ENCODE measurements around the gene PTPRK. TPM values are rescaled to one million over a fixed set of nuclear protein-coding genes. Genes with fewer than 3 reads are reported as not detected.

Gene PTPRK
- total RNA-seq, 4 donors from 2014 or later = 88.0 to 187 (median 136) TPM

- H3K36me3 ChIP-seq = no peaks in the 10 kb centered on the region
- 27 to 47% methylated on average over 3 to 5 of the region's 5 CpGs for WGBS, 2 donors (ENCODE audit: low coverage in 1 of 2)
- no peaks in the 10 kb centered on the region for H3K27me3 ChIP-seq
- H3K9me3 ChIP-seq = no peaks in the 10 kb centered on the region
- in situ Hi-C loops (cut with MboI; ENCODE audit: low pct_ligation_motif_present in 1 of 4, low pct_unique_long_range_greater_than_20kb in 1 of 4, low sequenced_read_pairs in 3 of 4) = loop anchor here in 1 of 4 donors (25.0 kb wide), 1 partner anchor 174 kb away; no protein-coding TSS in a partner anchor
- intact Hi-C loops (cut with DNase I; ENCODE audit: low total_unique reads) = no loop called here
- TF ChIP-seq POLR2A (IDR thresholded peaks at IDR 0.05) = no peak
- no peak for TF ChIP-seq EP300 (IDR thresholded peaks at IDR 0.05; ENCODE audit: low read depth)
- TF ChIP-seq CTCF (IDR thresholded peaks at IDR 0.05) = no peak
- no peak for TF ChIP-seq POLR2AphosphoS5 (IDR thresholded peaks at IDR 0.05)
- DNase-seq = no peak
- peak overlapping the region; percentile 12 to 53 (median 46) for H3K27ac ChIP-seq
- H3K4me1 ChIP-seq = peaks cover 12 to 90% (median 44%) of the 10 kb centered on the region in 4 donors
- no peak overlapping the region for H3K4me3 ChIP-seq
These were observed 8.9 kb downstream of the PTPRK start for GRCh38 chr6:128511506-128511905.

GRCh38 chr6:128509709-128510108 is 10.7 kb downstream of the PTPRK start:
- intact Hi-C loops (cut with DNase I; ENCODE audit: low total_unique reads) = no loop called here
- H3K27ac ChIP-seq = peak overlapping the region in 2 of 4 donors; percentile 72 to 82
- 33 to 96% methylated on average over 1 of the region's 1 CpG for WGBS, 2 donors (ENCODE audit: low coverage in 1 of 2)

GRCh38 chr6:128508588-128509296 is 11.7 kb downstream of the PTPRK start:
- H3K27ac ChIP-seq = peak overlapping the region; percentile 68 to 82 (median 71)
- no peaks in the 10 kb centered on the region for H3K9me3 ChIP-seq
- no peak overlapping the region for H3K4me3 ChIP-seq
- no peaks in the 10 kb centered on the region for H3K27me3 ChIP-seq
- WGBS, 2 donors (ENCODE audit: low coverage in 1 of 2) = 80 to 82% methylated on average over 6 to 15 of the region's 15 CpGs
- H3K4me1 ChIP-seq = peaks cover 14 to 94% (median 55%) of the 10 kb centered on the region in 4 donors
- DNase-seq = no peak
- no peak for TF ChIP-seq EP300 (IDR thresholded peaks at IDR 0.05; ENCODE audit: low read depth)
- no peak for TF ChIP-seq CTCF (IDR thresholded peaks at IDR 0.05)
- no peak for TF ChIP-seq POLR2A (IDR thresholded peaks at IDR 0.05)
- TF ChIP-seq POLR2AphosphoS5 (IDR thresholded peaks at IDR 0.05) = no peak
- intact Hi-C loops (cut with DNase I; ENCODE audit: low total_unique reads) (no loop called here), in situ Hi-C loops (cut with MboI; ENCODE audit: low pct_ligation_motif_present in 1 of 4, low pct_unique_long_range_greater_than_20kb in 1 of 4, low sequenced_read_pairs in 3 of 4) (loop anchor here in 1 of 4 donors (25.0 kb wide), 1 partner anchor 171 kb away; no protein-coding TSS in a partner anchor)
- H3K36me3 ChIP-seq = no peaks in the 10 kb centered on the region

More at GRCh38 chr6:128509709-128510108, 10.7 kb downstream of the PTPRK start:
- Histone ChIP-seq H3K4me3 (no peak overlapping the region), H3K27me3 (no peaks in the 10 kb centered on the region), H3K9me3 (no peaks in the 10 kb centered on the region), H3K4me1 (peaks cover 6 to 92% (median 50%) of the 10 kb centered on the region in 4 donors), H3K36me3 (no peaks in the 10 kb centered on the region)
- in situ Hi-C loops (cut with MboI; ENCODE audit: low pct_ligation_motif_present in 1 of 4, low pct_unique_long_range_greater_than_20kb in 1 of 4, low sequenced_read_pairs in 3 of 4) = loop anchor here in 1 of 4 donors (25.0 kb wide), 1 partner anchor 172 kb away; no protein-coding TSS in a partner anchor
- TF ChIP-seq EP300 (IDR thresholded peaks at IDR 0.05; ENCODE audit: low read depth) (no peak), CTCF (IDR thresholded peaks at IDR 0.05) (no peak), POLR2A (IDR thresholded peaks at IDR 0.05) (no peak), POLR2AphosphoS5 (IDR thresholded peaks at IDR 0.05) (no peak)
- no peak for DNase-seq

Measured in transverse colon (tissue), 4 donors.